Naive B cell (primary cell): ENCODE measurements around the gene OR6J1. TPM values are rescaled to one million over a fixed set of nuclear protein-coding genes. Genes with fewer than 3 reads are reported as not detected.

ENCODE experiments used
- ATAC-seq, 2 donors: fragments of 150-1000 bp; cut with Tn5 transposase; 2 replicates each; pipeline ENCODE4 v1.10.0; 2021; ENCODE audit warnings: low read depth in 2 of 2, mild to moderate bottlenecking in 2 of 2, moderate library complexity in 2 of 2
- DNase-seq: peaks from one replicate; pipeline ENCODE4 v3.0.0; 2022
- H3K27ac Mint-ChIP-seq, 6 donors: one replicate each; pipeline ENCODE4 v1.8.0; 2020 to 2022; ENCODE audit warnings: mild to moderate bottlenecking in 6 of 6, mixed read lengths in 6 of 6, moderate library complexity in 5 of 6, inconsistent platforms in 2 of 6
- H3K27me3 Mint-ChIP-seq, 3 donors: one replicate each; pipeline ENCODE4 v1.8.0; 2021 to 2022; ENCODE audit warnings: mixed read lengths in 3 of 3, mild to moderate bottlenecking in 1 of 3
- H3K36me3 Mint-ChIP-seq, 2 donors: one replicate each; pipeline ENCODE4 v1.8.0; 2020 to 2022; ENCODE audit warnings: mixed read lengths in 2 of 2, inconsistent platforms in 1 of 2, mild to moderate bottlenecking in 1 of 2
- H3K4me1 Mint-ChIP-seq, 3 donors: one replicate each; pipeline ENCODE4 v1.8.0; 2020 to 2022; ENCODE audit warnings: mixed read lengths in 3 of 3, inconsistent platforms in 1 of 3, mild to moderate bottlenecking in 1 of 3, moderate library complexity in 1 of 3
- H3K4me3 Mint-ChIP-seq, 8 donors: one replicate each; pipeline ENCODE4 v1.8.0; 2020 to 2022; ENCODE audit warnings: mild to moderate bottlenecking in 8 of 8, mixed read lengths in 8 of 8, moderate library complexity in 8 of 8, inconsistent platforms in 2 of 8
- H3K9me3 Mint-ChIP-seq, 7 donors: one replicate each; pipeline ENCODE4 v1.8.0; 2020 to 2022; ENCODE audit warnings: mixed read lengths in 7 of 7, mild to moderate bottlenecking in 5 of 7, inconsistent platforms in 2 of 7, moderate library complexity in 1 of 7
- polyA plus RNA-seq, 6 donors: library from polyadenylated mRNA; unstranded; fragments of 300-500 nt; fragmentation: Illumina TruSeq; gene quantifications; one replicate each; pipeline ENCODE4 v1.2.3, GENCODE V29; 2021; ENCODE audit warnings: low read depth in 6 of 6

Gene OR6J1
- polyA plus RNA-seq, 6 donors from 2014 or later, result not detected

DNA sequence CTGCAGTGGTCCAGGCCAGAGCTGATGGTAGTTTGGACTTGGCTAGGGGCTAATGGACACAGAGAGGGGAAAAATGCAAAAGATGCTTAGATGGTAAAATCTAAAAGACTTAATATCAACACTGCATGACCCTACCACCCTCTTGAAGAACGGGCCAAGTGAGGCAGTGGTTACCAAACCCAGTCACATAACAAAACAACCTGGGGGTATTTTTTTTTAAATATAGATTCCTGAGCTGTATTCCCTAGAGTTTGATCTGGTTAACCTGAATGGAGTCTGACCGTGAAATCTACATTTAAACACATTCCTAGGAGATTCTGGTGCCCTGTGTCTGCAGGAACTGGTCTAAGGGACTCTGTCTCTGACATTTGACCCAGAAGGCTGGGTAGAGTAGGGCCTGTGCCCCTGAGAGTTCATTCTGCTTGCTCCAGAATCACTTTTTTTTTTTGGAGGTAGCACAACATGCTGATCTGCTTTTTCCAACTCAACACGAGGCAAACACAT, 30.4 kb downstream of the OR6J1 start:
- peak overlapping the region in 1 of 6 donors; percentile 62 for H3K27ac Mint-ChIP-seq
- H3K4me3 Mint-ChIP-seq, result no peak overlapping the region
- peaks cover 22 to 37% of the 10 kb centered on the region in 2 donors for H3K36me3 Mint-ChIP-seq
- DNase-seq, result no peak
- no peaks in the 10 kb centered on the region for H3K9me3 Mint-ChIP-seq
- H3K4me1 Mint-ChIP-seq, result peaks cover 0 to 4% (median 0%) of the 10 kb centered on the region in 3 donors
- ATAC-seq, result no peak
- no peaks in the 10 kb centered on the region for H3K27me3 Mint-ChIP-seq

DNA sequence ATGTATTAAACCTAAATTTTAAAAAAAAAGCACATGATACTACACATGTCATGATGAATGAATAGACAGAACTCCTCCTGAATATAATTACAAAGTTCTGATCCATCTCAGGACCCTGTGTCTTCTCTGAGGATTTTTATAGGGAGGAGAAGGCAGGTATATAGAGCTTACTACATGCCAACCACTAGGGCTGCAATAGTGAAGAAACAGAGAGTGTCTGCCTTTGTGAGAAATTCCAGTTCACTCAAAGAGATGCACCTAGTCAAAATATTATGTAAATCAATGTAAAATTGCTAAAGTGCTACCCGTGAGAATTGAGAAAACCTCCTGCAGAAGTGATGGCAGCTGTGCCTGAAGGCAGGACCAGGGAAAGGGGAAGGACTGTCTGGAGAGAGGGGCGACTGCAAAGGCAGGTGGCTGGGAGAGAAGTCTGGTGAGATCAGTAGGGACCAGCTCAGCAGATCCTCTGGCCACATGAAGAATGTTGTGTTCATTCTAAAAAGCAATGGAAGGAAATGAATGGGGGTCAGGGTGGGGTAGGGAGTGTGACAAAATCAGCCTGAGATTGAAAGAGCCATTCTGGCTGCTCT, 31.0 kb downstream of the OR6J1 start:
- ATAC-seq (no peak), DNase-seq (no peak)
- Mint-ChIP-seq H3K27ac (peak overlapping the region in 3 of 6 donors; percentile 15 to 62 (median 51)), H3K4me1 (peaks cover 0 to 4% (median 0%) of the 10 kb centered on the region in 3 donors), H3K4me3 (no peak overlapping the region), H3K9me3 (no peaks in the 10 kb centered on the region), H3K27me3 (no peaks in the 10 kb centered on the region), H3K36me3 (peaks cover 22 to 37% of the 10 kb centered on the region in 2 donors)

- H3K27me3 Mint-ChIP-seq, result no peaks in the 10 kb centered on the region
- H3K4me3 Mint-ChIP-seq, result no peak overlapping the region
- no peaks in the 10 kb centered on the region for H3K9me3 Mint-ChIP-seq
- no peak for ATAC-seq
- H3K4me1 Mint-ChIP-seq, result peaks cover 0 to 4% (median 0%) of the 10 kb centered on the region in 3 donors
- peaks cover 29 to 37% of the 10 kb centered on the region in 2 donors for H3K36me3 Mint-ChIP-seq
- H3K27ac Mint-ChIP-seq, result no peak overlapping the region
- no peak for DNase-seq
These were observed 33.2 kb downstream of the OR6J1 start for GRCh38 chr14:22610931-22611330.

DNA sequence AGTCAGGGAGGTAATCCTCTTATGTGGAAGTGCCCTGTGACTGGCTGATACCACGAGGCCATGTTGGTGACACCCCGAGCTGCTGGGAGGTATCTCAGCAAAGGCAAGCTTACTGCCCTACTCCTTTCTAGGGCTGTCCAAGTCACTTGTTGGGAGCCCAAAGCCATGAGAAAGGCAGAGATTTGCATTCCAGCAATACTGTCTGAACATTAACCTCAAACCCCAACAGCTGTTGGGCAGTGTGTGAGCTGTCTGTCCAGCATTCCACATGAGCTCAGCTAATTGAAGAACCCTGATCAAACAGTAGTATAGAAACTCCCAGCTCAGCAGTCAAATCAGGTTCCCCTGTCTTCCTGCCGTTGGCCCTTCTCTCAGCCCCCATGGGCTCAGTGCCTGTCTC, 36.9 kb downstream of the OR6J1 start:
- ATAC-seq, result no peak
- H3K4me3 Mint-ChIP-seq, result no peak overlapping the region
- no peaks in the 10 kb centered on the region for H3K27me3 Mint-ChIP-seq
- no peak overlapping the region for H3K27ac Mint-ChIP-seq
- H3K4me1 Mint-ChIP-seq, result no peaks in the 10 kb centered on the region
- DNase-seq, result no peak
- peaks cover 49 to 56% of the 10 kb centered on the region in 2 donors for H3K36me3 Mint-ChIP-seq
- no peaks in the 10 kb centered on the region for H3K9me3 Mint-ChIP-seq

DNA sequence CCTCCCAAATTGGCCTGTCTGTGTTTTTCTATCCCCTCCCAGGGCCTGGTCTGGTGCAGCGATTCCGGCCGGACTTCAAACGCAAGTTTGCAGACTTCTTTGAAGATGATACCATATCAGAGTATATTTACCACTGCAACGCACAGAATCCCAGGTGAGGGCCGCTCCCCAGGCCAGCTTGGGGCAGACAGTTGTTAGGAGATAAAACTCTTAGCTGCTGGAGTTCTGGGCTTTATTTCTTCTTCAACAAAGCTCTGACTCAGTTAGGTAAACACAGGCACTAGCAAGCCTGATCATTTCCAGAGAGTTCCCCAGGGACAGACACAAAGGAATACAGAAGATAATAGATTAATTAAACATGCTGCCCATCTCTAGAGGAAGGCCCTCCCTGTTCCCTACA, 37.8 kb downstream of the OR6J1 start:
- H3K4me3 Mint-ChIP-seq, result no peak overlapping the region
- peaks cover 48 to 55% of the 10 kb centered on the region in 2 donors for H3K36me3 Mint-ChIP-seq
- H3K27me3 Mint-ChIP-seq, result no peaks in the 10 kb centered on the region
- no peaks in the 10 kb centered on the region for H3K9me3 Mint-ChIP-seq
- no peak overlapping the region for H3K27ac Mint-ChIP-seq
- no peak for ATAC-seq
- H3K4me1 Mint-ChIP-seq, result peaks cover 0 to 6% (median 0%) of the 10 kb centered on the region in 3 donors
- no peak for DNase-seq

DNA sequence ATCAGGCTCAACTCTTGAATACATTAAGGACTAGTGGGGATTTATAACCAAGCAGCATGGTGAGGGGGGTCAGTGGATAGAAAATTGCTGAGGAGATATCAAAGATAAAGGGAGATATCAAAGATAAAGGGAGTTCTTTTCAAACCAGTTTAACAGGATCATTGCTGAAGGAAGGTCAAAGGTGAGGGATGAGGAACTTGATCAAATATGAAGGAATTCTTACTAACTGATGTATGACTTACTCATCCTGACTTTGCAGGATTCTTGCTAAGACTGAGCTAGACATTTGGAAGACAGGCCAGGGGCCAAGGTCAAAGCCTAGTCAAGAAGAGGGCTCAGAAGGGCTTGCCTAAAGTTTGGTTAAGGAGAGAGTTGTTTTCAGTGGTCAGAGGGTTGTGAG, 41.3 kb downstream of the OR6J1 start:
- H3K27ac Mint-ChIP-seq, result peak overlapping the region in 1 of 6 donors; percentile 80
- H3K4me3 Mint-ChIP-seq, result no peak overlapping the region
- ATAC-seq, result no peak
- H3K27me3 Mint-ChIP-seq, result peaks cover 0 to 5% (median 0%) of the 10 kb centered on the region in 3 donors
- no peak for DNase-seq
- peaks cover 16 to 25% (median 21%) of the 10 kb centered on the region in 3 donors for H3K4me1 Mint-ChIP-seq
- H3K36me3 Mint-ChIP-seq, result peaks cover 32 to 34% of the 10 kb centered on the region in 2 donors
- no peaks in the 10 kb centered on the region for H3K9me3 Mint-ChIP-seq

DNA sequence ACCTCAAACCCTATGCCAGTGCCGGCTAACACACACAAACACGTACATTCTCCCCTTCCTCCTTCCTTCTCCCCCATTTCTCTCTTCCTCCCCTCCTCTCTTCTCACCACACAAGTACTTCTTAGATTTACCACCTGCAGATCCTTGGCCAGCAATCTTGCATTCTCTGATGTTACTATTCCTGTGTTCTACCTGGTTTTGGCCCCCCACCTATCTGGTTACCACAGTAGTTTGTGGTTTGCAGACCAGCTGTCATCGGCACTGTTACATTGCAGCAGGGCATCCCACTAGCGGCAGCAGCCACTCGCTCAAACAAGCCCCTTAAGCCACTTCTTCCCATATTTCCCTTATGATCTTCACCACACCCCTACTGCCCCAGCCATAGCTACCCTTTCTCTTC, 42.2 kb downstream of the OR6J1 start:
- Mint-ChIP-seq H3K9me3 (no peaks in the 10 kb centered on the region), H3K27ac (peak overlapping the region in 1 of 6 donors; percentile 65), H3K27me3 (peaks cover 0 to 5% (median 0%) of the 10 kb centered on the region in 3 donors), H3K4me3 (no peak overlapping the region), H3K4me1 (peaks cover 16 to 30% (median 27%) of the 10 kb centered on the region in 3 donors), H3K36me3 (peaks cover 29 to 34% of the 10 kb centered on the region in 2 donors)
- ATAC-seq (no peak), DNase-seq (no peak)

DNA sequence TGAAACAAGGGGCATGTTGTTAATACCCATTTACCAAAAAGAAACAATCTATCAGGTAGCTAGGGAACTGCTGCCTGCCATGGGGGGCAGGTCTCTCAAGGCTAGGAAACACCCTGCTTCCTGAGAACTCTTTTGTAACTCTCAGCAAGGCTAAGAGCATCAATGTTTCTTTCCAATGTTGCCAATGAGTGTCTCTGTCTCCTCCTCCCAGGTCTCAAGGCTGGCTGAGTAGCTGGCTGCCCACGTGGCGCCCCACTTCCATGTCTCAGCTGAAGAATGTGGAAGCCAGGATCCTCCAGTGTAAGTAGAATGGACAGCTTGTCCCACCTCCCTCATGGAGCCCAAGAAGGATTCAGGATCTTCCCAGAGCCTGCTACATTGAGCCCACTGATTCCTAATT, 42.7 kb downstream of the OR6J1 start:
- peak overlapping the region in 1 of 8 donors; percentile 35 for H3K4me3 Mint-ChIP-seq
- H3K36me3 Mint-ChIP-seq, result peaks cover 26 to 34% of the 10 kb centered on the region in 2 donors
- DNase-seq (no peak), ATAC-seq (no peak)
- H3K27ac Mint-ChIP-seq, result peak overlapping the region in 1 of 6 donors; percentile 65
- H3K4me1 Mint-ChIP-seq, result peaks cover 16 to 30% (median 27%) of the 10 kb centered on the region in 3 donors
- H3K9me3 Mint-ChIP-seq, result no peaks in the 10 kb centered on the region
- peaks cover 0 to 5% (median 0%) of the 10 kb centered on the region in 3 donors for H3K27me3 Mint-ChIP-seq

- ATAC-seq, result no peak
- no peak for DNase-seq
These were observed 44.1 kb downstream of the OR6J1 start for GRCh38 chr14:22600027-22600426.

DNA sequence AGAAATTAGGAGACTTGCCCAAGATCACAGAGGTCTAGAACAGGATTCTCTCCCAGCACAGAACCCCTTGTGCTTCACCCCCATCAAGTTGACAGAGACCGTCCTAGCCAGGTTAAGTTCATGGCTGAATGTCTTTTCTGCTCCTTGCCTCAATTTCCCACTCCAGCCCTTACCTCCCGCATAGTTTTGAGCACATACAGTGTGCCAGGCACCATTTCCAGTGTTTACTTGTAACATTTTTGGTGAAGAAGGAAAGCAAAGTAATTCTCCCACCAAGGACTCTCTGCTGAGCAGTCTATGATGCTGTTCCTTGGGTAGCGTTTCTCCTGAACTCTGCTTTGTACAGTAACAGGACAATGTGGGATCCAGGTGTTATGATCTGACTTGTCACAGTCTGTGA, 44.8 kb downstream of the OR6J1 start:
- H3K4me1 Mint-ChIP-seq, result peaks cover 16 to 30% (median 27%) of the 10 kb centered on the region in 3 donors
- no peak for DNase-seq
- no peak for ATAC-seq
- no peaks in the 10 kb centered on the region for H3K9me3 Mint-ChIP-seq
- peak overlapping the region in 3 of 6 donors; percentile 2 to 90 (median 29) for H3K27ac Mint-ChIP-seq
- peaks cover 15 to 26% of the 10 kb centered on the region in 2 donors for H3K36me3 Mint-ChIP-seq
- peak overlapping the region; percentile 72 to 99 (median 96) for H3K4me3 Mint-ChIP-seq
- peaks cover 0 to 5% (median 0%) of the 10 kb centered on the region in 3 donors for H3K27me3 Mint-ChIP-seq

More at GRCh38 chr14:22600027-22600426, 44.1 kb downstream of the OR6J1 start:
- Mint-ChIP-seq H3K36me3 (peaks cover 15 to 28% of the 10 kb centered on the region in 2 donors), H3K4me3 (peak overlapping the region in 5 of 8 donors; percentile 21 to 96 (median 63)), H3K27me3 (peaks cover 0 to 5% (median 0%) of the 10 kb centered on the region in 3 donors), H3K27ac (peak overlapping the region in 1 of 6 donors; percentile 2), H3K4me1 (peaks cover 16 to 30% (median 27%) of the 10 kb centered on the region in 3 donors), H3K9me3 (no peaks in the 10 kb centered on the region)

DNA sequence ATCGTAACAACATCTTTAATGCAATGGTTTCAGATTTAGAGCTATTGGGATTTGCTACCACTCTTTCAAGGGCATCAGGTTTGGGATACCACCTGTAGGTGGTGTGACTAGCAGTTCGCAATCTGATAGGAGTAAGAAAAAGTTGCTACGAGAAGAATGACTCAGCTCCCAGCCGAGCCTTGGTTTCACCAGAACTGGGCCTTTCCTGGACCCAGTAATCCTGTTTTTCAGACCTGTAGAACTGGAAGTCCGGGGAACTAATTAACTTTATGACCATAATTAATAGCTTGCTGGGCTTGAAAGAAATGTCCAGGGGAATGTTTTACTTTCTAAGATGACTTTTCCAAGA, 45.3 kb downstream of the OR6J1 start:
- Mint-ChIP-seq H3K4me1 (peaks cover 16 to 30% (median 27%) of the 10 kb centered on the region in 3 donors), H3K27ac (peak overlapping the region; percentile 86 to 98 (median 92)), H3K36me3 (peaks cover 15 to 24% of the 10 kb centered on the region in 2 donors), H3K27me3 (peaks cover 0 to 5% (median 0%) of the 10 kb centered on the region in 3 donors), H3K9me3 (no peaks in the 10 kb centered on the region), H3K4me3 (peak overlapping the region; percentile 95 to 99 (median 96))
- no peak for DNase-seq
- ATAC-seq, result peak; percentile 34 to 37

- H3K27me3 Mint-ChIP-seq, result peaks cover 0 to 5% (median 0%) of the 10 kb centered on the region in 3 donors
- peaks cover 9 to 18% of the 10 kb centered on the region in 2 donors for H3K36me3 Mint-ChIP-seq
- peak within 1 kb of the TSS; percentile 86 to 98 (median 92) for H3K27ac Mint-ChIP-seq
- H3K4me1 Mint-ChIP-seq, result peaks cover 16 to 30% (median 27%) of the 10 kb centered on the region in 3 donors
- no peaks in the 10 kb centered on the region for H3K9me3 Mint-ChIP-seq
- peak; percentile 91 to 95 for ATAC-seq
- H3K4me3 Mint-ChIP-seq, result peak within 1 kb of the TSS; percentile 95 to 99 (median 96)
- DNase-seq, result peak; percentile 67
These were observed 45.9 kb downstream of the OR6J1 start, which contains the start of gene ABHD4 for GRCh38 chr14:22598099-22598895. TSS of gene ABHD4 (plus strand) at chr14:22598300. CDS start at chr14:22598307, 7 bp downstream.

DNA sequence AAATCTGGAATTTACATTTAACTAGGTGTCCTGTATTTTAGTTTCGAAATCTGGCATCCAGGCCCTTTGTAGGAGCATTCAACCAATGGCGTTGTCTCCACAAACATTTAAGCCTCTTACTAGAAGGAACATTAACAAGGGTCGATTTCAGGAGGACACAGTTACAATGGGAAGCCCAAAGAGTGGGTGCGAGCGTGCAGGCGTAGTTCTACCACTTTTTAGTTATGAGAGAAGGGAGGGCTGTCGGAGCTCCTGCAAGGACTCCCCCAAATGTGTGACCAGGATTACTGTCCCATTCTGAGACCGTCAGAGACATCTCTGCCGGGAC, 46.4 kb downstream of the OR6J1 start:
- peaks cover 3 to 12% of the 10 kb centered on the region in 2 donors for H3K36me3 Mint-ChIP-seq
- DNase-seq, result no peak
- H3K27me3 Mint-ChIP-seq, result peaks cover 0 to 5% (median 0%) of the 10 kb centered on the region in 3 donors
- H3K9me3 Mint-ChIP-seq, result no peaks in the 10 kb centered on the region
- peak overlapping the region; percentile 95 to 99 (median 96) for H3K4me3 Mint-ChIP-seq
- H3K4me1 Mint-ChIP-seq, result peaks cover 16 to 30% (median 27%) of the 10 kb centered on the region in 3 donors
- peak; percentile 27 to 28 for ATAC-seq
- peak overlapping the region in 5 of 6 donors; percentile 6 to 91 (median 84) for H3K27ac Mint-ChIP-seq
